A673 (cell line): Measurements from ENCODE around the gene SAA1. TPM values are rescaled to one million over a fixed set of nuclear protein-coding genes. Genes with fewer than 3 reads are reported as not detected.

Source experiments
- BruUV-seq: library from RNA; stranded (reverse); fragments of 400-500 nt; replicated peaks from 2 replicates; lab custom pipeline; 2021; lab: Mats Ljungman, UMichigan
- CTCF ChIA-PET: fragments of 300-600 bp; sonication (Branson Sonifier 250); formaldehyde crosslinking; loops from one replicate; lab custom pipeline; 2022; ENCODE audit warnings: antibody characterized with exemption; lab: Charles Lee
- POLR2A ChIA-PET: fragments of 300-600 bp; sonication (Branson Sonifier 250); formaldehyde crosslinking; loops from one replicate; lab custom pipeline; 2022; ENCODE audit warnings: antibody characterized with exemption; ENCODE audit not compliant: low non-redundant PET; lab: Charles Lee
- DNase-seq: peaks from one replicate; pipeline ENCODE4 v3.0.0-alpha.2; 2015; ENCODE audit warnings: low spot score
- H3K27ac ChIP-seq: fragments of 200-600 bp; sonication (generic); 2 replicates; pipeline ENCODE4 v1.5.1; 2016; ENCODE audit warnings: mixed run types, low read depth, mild to moderate bottlenecking, mixed read lengths, antibody characterized with exemption, low read length; ENCODE audit not compliant: poor library complexity, severe bottlenecking
- H3K27me3 ChIP-seq: fragments of 200-600 bp; sonication (generic); replicated peaks from 2 replicates; pipeline ENCODE4 v1.6.1; 2017; ENCODE audit warnings: mixed run types, low read depth, mild to moderate bottlenecking, mixed read lengths, antibody characterized with exemption, low read length; ENCODE audit not compliant: insufficient read depth, poor library complexity
- H3K36me3 ChIP-seq: fragments of 200-600 bp; sonication (generic); 2 replicates; pipeline ENCODE4 v1.6.1; 2016; ENCODE audit warnings: mixed run types, mild to moderate bottlenecking, mixed read lengths, antibody characterized with exemption, low read length; ENCODE audit not compliant: insufficient read depth, poor library complexity, severe bottlenecking
- H3K4me1 ChIP-seq: fragments of 200-600 bp; sonication (generic); 2 replicates; pipeline ENCODE4 v1.6.1; 2017; ENCODE audit warnings: mixed run types, mild to moderate bottlenecking, mixed read lengths, antibody characterized with exemption, low read length; ENCODE audit not compliant: insufficient read depth, poor library complexity, severe bottlenecking
- H3K4me3 ChIP-seq: fragments of 200-600 bp; sonication (generic); 2 replicates; pipeline ENCODE4 v1.5.1; 2016; ENCODE audit warnings: low read depth, mixed run types, mild to moderate bottlenecking, mixed read lengths, low read length; ENCODE audit not compliant: poor library complexity, severe bottlenecking
- H3K9me3 ChIP-seq: fragments of 200-600 bp; sonication (generic); 2 replicates; pipeline ENCODE4 v1.6.1; 2016; ENCODE audit warnings: mixed run types, low read depth, mild to moderate bottlenecking, mixed read lengths, antibody characterized with exemption, low read length; ENCODE audit not compliant: poor library complexity, severe bottlenecking
- CTCF ChIP-seq: fragments of 300-800, 200-600 bp; sonication (generic); conservative IDR thresholded peaks from 2 replicates; pipeline ENCODE4 v1.5.1; 2017; ENCODE audit warnings: low read depth, mild to moderate bottlenecking, antibody characterized with exemption, low read length, moderate library complexity, mixed read lengths
- EZH2 ChIP-seq: fragments of 200-600 bp; sonication (generic); IDR thresholded peaks from 2 replicates; pipeline ENCODE4 v1.6.1; 2017; ENCODE audit warnings: borderline replicate concordance, low read depth, mild to moderate bottlenecking, mixed read lengths, antibody characterized with exemption, low read length; ENCODE audit not compliant: poor library complexity, severe bottlenecking
- intact Hi-C: fragments of 100-400 bp; cut with micrococcal nuclease; formaldehyde crosslinking; loops from one replicate; pipeline ENCODE4 v1.10.0; 2022; ENCODE audit not compliant: unreplicated experiment
- total RNA-seq: library from RNA; stranded (reverse); gene quantifications from 2 replicates; pipeline ENCODE4 v1.2.3, GENCODE V29; 2021

Gene SAA1
- total RNA-seq, 1 experiment from 2014 or later: not detected

- H3K27ac ChIP-seq: no peak overlapping the region
- CTCF ChIA-PET: no interaction called here
- H3K27me3 ChIP-seq: no peaks in the 10 kb centered on the region
- H3K4me3 ChIP-seq: no peak overlapping the region
- intact Hi-C loops: no loop called here
- DNase-seq: no peak
- no peaks in the 10 kb centered on the region for H3K4me1 ChIP-seq
- POLR2A ChIA-PET: no interaction called here
- TF ChIP-seq CTCF (no peak), EZH2 (no peak)
- BruUV-seq: no TSS peak
- H3K9me3 ChIP-seq: no peaks in the 10 kb centered on the region
- H3K36me3 ChIP-seq: peaks cover under 1% of the 10 kb centered on the region
Measured at GRCh38 chr11:18280438-18281045, 14.5 kb downstream of the SAA1 start.

GRCh38 chr11:18282626-18283025 is 16.6 kb downstream of the SAA1 start:
- no peaks in the 10 kb centered on the region for H3K27me3 ChIP-seq
- H3K4me1 ChIP-seq: no peaks in the 10 kb centered on the region
- H3K27ac ChIP-seq: no peak overlapping the region
- POLR2A ChIA-PET: no interaction called here
- BruUV-seq: no TSS peak
- no peak for DNase-seq
- H3K36me3 ChIP-seq: peaks cover 14% of the 10 kb centered on the region
- H3K9me3 ChIP-seq: no peaks in the 10 kb centered on the region
- CTCF ChIA-PET: no interaction called here
- no peak for TF ChIP-seq CTCF
- TF ChIP-seq EZH2: no peak
- H3K4me3 ChIP-seq: no peak overlapping the region
- intact Hi-C loops: no loop called here

GRCh38 chr11:18285841-18286240 is 19.8 kb downstream of the SAA1 start:
- H3K4me3 ChIP-seq: no peak overlapping the region
- POLR2A ChIA-PET: interaction anchor here (0.6 kb wide), 1 partner anchor 67 kb away, joined by 3 read pairs; no protein-coding TSS in a partner anchor
- CTCF ChIA-PET: no interaction called here
- H3K27ac ChIP-seq: no peak overlapping the region
- no peak for TF ChIP-seq CTCF
- TF ChIP-seq EZH2: no peak
- H3K27me3 ChIP-seq: no peaks in the 10 kb centered on the region
- no peak for DNase-seq
- H3K4me1 ChIP-seq: no peaks in the 10 kb centered on the region
- no TSS peak for BruUV-seq
- no peaks in the 10 kb centered on the region for H3K9me3 ChIP-seq
- H3K36me3 ChIP-seq: peaks cover 19% of the 10 kb centered on the region
- intact Hi-C loops: no loop called here
